Measurements from ENCODE around the gene CRLF1.
"Not testable (repeated sequence)": the region's sequence is repeated elsewhere in the genome, so short reads cannot be mapped to it uniquely, and the experiment has no call there.

CRLF1 gene

DNA sequence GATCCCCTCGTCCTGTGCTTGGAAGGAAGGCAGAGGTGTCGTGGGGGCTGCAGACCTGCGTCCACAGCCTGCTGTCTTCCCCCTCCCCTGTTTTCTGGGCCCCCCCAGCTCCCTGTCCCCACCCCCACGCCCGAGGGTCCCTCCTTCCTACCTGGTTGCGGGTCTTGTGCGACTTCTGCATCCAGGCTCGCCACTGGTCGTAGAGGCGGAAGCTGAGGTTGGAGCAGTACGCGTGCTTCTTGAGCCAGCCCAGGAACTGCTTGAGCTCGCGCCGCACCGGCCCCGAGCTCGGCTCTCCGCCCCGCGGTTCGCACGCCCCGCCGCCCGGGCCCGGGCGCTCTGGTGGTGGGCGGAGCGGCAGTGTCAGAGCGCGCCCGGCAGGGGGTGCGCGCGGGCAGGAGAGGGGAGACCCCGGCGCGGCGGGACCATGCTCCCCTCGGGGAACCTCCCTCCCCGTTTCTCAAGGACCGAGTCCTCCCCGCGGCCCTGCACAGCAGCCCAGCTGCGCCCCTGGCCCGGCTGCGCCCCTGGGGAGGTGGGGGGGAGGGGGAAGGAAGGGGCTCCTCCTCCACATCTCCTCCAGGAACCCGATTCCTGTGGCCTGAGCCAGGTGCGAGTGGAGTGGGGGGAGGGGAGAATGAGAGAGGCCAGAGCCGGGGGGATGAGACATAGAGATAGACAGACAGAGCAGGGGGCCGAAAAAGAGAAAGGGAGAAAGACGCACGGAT is 12.3 kb downstream of the CRLF1 start:
- TF ChIP-seq POLR2A (IDR thresholded peaks at IDR 0.05; ENCODE audit: low read depth, low read length) = no peak
- no peak for TF ChIP-seq POLR2AphosphoS5 (IDR thresholded peaks at IDR 0.05; ENCODE audit: low read depth, low read length)
- TF ChIP-seq TAF1 (IDR thresholded peaks at IDR 0.05; ENCODE audit: borderline replicate concordance, low read depth, low read length) = no peak
- FAIRE-seq = peak; percentile 92

DNA sequence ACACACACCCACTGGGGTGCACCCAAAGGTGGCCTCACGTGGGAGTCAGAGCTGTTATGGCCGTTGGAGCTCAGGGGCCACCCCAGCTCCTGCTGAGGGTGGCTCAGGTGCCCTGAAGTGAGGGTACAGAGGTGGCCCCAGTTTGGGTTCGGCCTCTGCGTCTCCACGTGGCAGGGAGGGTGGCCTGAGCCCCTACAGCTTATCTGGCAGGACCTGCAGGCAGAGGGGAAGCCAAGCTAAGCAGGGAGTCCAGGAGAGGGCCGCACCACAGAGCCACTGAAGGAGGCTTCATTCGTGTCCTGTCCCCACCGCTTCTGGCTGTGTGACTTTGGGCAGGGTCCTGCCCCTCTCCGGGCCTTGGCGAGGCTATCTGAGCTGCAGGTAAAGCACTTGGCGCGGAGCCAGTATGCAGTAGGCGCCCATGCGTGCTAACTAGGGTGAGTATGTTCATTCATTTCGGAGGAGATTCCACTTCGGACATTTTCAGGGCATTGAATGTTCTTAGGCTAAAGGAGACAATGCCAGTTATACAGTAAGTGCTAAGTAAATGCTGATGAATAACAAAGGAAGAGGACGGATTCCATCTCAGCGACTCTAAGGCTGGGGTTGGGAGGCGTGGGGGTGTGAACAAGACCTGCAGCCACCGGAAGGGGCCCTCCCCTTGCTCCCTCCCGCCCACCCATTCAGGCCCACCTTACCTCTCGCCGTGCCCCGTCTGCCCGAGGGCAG is 13.1 kb downstream of the CRLF1 start:
- DNase-seq (ENCODE audit: insufficient read length) = no peak
- TF ChIP-seq TAF1 (IDR thresholded peaks at IDR 0.05; ENCODE audit: borderline replicate concordance, low read depth, low read length) (no peak), POLR2A (IDR thresholded peaks at IDR 0.05; ENCODE audit: low read depth, low read length) (no peak), POLR2AphosphoS5 (IDR thresholded peaks at IDR 0.05; ENCODE audit: low read depth, low read length) (no peak)
- FAIRE-seq = no peak

More for the DNA sequence above, 12.3 kb downstream of the CRLF1 start:
- peak; percentile 97 for DNase-seq (ENCODE audit: insufficient read length)

DNA sequence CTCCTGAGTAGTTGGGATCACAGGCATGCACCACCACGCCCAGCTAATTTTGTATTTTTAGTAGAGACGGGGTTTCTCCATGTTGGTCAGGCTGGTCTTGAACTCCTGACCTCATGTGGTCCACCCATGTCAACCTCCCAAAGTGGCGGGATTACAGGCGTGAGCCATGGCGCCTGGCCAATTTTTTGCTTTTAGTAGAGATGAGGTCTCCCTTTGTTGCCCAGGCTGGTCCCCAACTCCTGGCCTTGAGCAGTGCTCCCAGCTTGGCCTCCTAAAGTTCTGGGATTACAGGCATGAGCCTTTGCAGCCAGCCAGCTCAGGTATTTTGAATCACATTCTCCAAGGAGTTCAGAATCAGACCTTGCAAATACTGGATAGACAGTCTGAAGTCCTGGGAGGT is 13.9 kb downstream of the CRLF1 start:
- not testable (repeated sequence) for DNase-seq (ENCODE audit: insufficient read length); FAIRE-seq

DNA sequence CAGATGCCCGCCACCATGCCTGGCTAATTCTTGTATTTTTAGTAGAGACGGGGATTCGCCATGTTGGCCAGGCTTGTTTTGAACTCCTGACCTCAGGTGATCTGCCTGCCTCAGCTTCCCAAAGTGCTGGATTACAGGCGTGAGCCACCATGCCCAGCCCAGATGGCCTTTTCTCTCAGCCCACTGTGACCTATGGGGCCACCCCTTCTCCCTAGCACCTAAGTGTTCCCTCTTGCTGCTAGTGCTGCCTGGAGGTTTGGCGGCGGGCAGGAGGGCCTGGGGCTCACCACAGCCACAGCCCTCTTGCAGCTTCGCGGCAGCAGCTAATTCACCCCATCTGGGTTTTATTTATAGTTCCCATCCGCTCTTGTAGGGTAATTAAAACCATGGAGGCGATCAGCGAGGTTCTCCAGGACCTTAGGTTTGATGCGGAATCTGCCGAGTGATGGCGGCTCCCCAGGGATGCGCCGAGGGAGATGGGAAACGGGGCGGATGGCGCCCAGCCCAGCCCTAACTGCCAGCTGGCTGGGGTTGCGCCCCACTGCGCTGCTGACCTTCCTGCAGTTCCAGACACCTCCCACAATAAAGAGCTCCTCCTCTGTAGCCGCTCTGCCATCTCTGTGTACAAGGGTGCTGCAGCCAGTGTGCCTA is 14.7 kb downstream of the CRLF1 start:
- TF ChIP-seq TAF1 (IDR thresholded peaks at IDR 0.05; ENCODE audit: borderline replicate concordance, low read depth, low read length) = no peak
- no peak for TF ChIP-seq POLR2A (IDR thresholded peaks at IDR 0.05; ENCODE audit: low read depth, low read length)
- TF ChIP-seq POLR2AphosphoS5 (IDR thresholded peaks at IDR 0.05; ENCODE audit: low read depth, low read length) = no peak
- no peak for FAIRE-seq
- no peak for DNase-seq (ENCODE audit: insufficient read length)

DNA sequence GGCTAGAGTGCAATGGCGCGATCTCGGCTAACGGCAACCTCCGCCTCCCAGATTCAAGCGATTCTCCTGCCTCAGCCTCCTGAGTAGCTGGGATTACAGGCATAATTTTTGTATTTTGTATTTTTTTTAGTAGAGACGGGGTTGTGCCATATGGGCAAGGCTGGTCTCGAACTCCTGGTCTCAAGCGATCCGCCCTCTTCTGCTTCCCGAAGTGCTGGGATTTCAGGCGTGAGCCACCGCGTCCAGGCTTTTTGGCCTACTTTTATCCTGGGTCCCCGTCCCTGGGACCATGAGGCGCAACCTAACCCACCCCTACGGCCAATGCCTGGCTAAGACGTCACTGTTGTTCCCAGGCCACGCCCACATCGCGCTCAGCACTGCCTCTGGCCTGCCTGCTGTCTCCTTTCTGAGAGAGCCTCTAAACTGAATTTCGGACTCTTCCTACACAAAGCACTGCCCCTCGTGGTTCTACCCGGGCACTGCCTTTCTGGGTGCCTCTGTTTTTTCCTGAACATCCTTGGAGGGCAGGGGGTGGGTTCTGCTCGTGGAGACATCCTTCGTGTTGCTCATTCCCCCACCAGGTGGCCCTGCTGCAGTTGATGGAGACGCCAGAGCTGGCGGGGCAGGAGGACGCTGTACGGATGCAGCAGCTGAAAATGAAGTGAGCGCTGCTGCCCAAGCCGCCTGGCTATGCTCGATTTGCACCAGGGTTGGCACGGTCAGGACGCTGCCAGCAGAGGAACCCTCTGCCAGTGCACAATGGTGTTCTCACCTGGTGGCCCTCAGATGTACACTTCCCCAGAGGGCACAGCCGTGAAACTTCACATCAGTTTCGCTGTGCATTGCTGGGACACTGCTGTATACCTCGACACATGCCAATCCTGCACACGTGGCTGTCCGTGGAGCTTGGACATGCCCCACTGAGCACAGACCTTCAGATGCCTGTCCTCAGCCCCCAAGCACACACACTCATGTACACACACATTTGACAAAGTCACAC is 16.0 kb downstream of the CRLF1 start:
- no peak for FAIRE-seq
- no peak for TF ChIP-seq TAF1 (IDR thresholded peaks at IDR 0.05; ENCODE audit: borderline replicate concordance, low read depth, low read length)
- TF ChIP-seq POLR2A (IDR thresholded peaks at IDR 0.05; ENCODE audit: low read depth, low read length) = no peak
- TF ChIP-seq POLR2AphosphoS5 (IDR thresholded peaks at IDR 0.05; ENCODE audit: low read depth, low read length) = no peak
- DNase-seq (ENCODE audit: insufficient read length) = no peak

DNA sequence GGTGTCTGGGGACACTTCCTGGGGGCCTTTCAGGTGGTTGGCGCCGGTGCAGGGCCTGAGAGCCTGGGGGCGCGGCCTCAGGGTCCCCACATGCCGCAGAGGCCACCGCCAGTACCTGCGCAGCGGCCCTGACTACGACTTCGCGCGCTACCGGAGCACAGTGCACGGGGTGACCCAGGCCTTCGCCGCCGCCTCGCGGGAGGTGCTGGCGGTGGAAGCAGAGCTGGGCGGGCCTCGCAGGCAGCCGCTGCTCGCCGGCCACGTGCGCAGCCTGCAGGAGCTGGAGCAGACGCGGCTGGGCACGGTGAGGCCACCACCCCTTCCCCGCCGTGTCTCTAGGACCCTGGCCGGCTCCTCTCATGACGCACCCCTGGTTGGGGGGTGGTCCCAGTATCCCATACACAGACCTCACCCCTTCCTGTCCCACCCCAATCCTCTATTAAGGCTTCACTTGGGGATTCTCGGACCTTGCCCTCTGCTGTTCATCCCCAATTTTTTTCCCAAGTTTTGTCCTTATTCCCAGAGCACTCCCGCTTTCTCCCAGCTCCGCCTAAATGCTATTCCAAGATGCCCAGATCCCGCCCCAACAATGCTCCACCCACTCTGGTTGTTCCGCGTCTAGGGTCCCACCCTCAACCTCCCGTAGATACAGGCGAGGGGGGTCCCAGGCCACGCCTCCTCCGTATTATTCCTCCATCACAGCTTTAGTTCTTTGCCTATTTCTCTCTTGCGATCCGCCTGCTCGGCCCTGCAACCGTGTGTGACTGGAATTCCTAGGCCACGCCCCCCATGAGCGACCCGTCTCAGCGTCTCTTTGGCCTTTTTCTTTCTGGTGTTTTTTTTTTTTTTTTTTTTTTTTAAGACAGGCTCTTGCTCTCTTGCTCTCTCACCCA is 17.0 kb downstream of the CRLF1 start:
- no peak for TF ChIP-seq TAF1 (IDR thresholded peaks at IDR 0.05; ENCODE audit: borderline replicate concordance, low read depth, low read length)
- TF ChIP-seq POLR2AphosphoS5 (IDR thresholded peaks at IDR 0.05; ENCODE audit: low read depth, low read length) = no peak
- no peak for TF ChIP-seq POLR2A (IDR thresholded peaks at IDR 0.05; ENCODE audit: low read depth, low read length)
- no peak for DNase-seq (ENCODE audit: insufficient read length)
- peak; percentile 90 for FAIRE-seq

DNA sequence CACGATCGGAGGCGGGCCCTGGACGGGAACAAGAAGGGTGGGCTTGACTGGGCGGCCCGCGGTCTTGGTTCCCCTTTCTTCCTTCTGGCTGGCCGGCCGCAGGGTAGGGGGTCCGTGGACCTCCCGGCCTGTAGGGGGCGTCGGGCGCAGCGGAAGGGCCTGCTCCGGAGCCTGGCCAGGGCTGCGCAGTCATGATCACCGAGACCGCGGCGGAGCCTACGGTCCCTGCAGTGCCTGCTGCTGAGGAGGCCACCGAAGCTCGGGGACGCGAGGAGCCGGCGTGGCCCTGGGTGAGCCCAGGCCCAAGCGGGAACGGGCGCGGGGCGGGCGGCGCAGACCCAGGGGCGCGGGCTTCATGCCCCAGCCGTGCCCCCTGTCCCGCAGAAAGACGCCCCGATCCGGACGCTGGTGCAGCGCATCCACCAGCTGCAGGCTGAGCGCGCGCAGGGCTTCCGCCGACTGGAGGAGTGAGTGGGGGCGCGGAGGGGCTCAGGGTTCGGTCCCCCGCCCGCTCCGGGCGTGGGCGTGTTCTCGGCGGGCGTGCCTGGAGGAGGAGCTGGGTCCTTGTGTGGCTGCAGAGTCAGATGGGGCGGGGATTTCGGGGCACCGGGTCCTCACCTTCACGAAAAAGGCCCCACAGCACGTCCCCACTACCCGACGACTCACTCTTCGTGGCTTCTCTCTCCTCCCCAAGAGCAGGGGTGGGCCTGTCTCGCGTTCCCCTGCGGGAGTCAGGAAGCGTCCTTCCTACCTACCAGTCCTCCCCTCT is 17.8 kb downstream of the CRLF1 start, which contains the start of gene REX1BD:
Gene REX1BD (plus strand): TSS at position 188 of the 769 bp plus-strand sequence. CDS start 4 bp downstream, at position 192.
- peak; percentile 83 for FAIRE-seq
- peak; percentile 6; the same call in 1 of the 2 replicates for TF ChIP-seq TAF1 (IDR thresholded peaks at IDR 0.05; ENCODE audit: borderline replicate concordance, low read depth, low read length)
- TF ChIP-seq POLR2AphosphoS5 (IDR thresholded peaks at IDR 0.05; ENCODE audit: low read depth, low read length) = 0 out of 2 replicates have a peak, but pooled peaks have one; percentile 31
- peak; percentile 79; the same call in 1 of the 2 replicates for TF ChIP-seq POLR2A (IDR thresholded peaks at IDR 0.05; ENCODE audit: low read depth, low read length)
- DNase-seq (ENCODE audit: insufficient read length) = peak; percentile 83

DNA sequence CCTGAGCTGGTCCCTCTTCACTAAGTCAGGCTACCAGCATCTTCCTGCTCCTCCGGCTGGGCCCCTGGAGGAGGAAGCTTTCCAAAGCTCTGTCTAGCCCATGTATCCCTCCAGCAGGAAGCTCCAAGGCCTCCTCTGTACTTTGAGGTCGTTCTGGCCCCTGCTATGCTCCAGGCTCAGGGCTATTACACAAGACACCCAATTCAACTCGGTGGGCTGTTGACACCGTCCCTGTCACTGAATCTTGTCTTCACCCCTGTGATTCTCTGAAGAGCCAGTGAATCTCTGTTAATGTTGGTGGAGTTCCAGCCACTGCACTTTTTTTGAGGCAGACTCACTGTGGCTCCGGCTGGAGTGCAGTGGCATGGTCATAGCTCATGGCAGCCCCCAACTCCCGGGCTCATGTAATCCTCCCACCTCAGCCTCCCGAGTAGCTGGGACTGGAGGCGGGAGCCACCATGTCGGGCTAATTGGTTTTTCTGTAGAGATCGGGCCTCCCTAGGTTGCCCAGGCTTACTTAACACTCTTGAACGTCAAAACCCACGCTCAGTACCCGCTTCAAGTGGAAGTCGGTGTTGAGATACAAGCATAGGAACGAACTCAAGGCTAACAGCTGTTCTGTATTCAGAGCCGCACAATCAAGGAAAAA is 18.5 kb downstream of the CRLF1 start:
- FAIRE-seq = no peak

DNA sequence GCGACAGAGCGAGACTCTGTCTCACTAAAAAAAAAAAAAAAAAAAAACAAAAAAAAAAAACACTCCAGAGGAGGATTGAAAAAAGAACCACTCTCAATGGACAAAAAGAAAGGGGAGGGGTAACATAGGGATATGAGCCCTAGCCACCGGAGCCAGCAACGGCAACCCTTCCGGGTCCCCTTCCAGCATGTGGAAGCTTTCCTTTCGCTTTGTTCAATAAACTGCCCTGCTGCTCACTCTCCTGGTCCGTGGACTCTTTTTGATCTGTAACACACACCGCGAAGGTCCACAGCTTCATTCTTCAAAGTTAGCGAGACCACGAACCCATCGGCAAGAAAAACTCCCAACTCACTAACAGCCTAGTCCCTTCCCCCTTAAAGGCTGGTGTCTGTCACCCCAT is 19.0 kb downstream of the CRLF1 start:
- no peak for FAIRE-seq
- DNase-seq (ENCODE audit: insufficient read length) = no peak
- TF ChIP-seq TAF1 (IDR thresholded peaks at IDR 0.05; ENCODE audit: borderline replicate concordance, low read depth, low read length) = no peak
- TF ChIP-seq POLR2A (IDR thresholded peaks at IDR 0.05; ENCODE audit: low read depth, low read length) = no peak
- TF ChIP-seq POLR2AphosphoS5 (IDR thresholded peaks at IDR 0.05; ENCODE audit: low read depth, low read length) = no peak

More for the DNA sequence above, 18.5 kb downstream of the CRLF1 start:
- TF ChIP-seq POLR2A (IDR thresholded peaks at IDR 0.05; ENCODE audit: low read depth, low read length) (no peak), TAF1 (IDR thresholded peaks at IDR 0.05; ENCODE audit: borderline replicate concordance, low read depth, low read length) (no peak), POLR2AphosphoS5 (IDR thresholded peaks at IDR 0.05; ENCODE audit: low read depth, low read length) (no peak)
- DNase-seq (ENCODE audit: insufficient read length) = no peak
